IMR-90 (cell line): ENCODE results near the gene CPEB2. TPM values are rescaled to one million over a fixed set of nuclear protein-coding genes. Genes with fewer than 3 reads are reported as not detected.

Experiments
- ATAC-seq: fragments of 200-7000 bp; cut with Tn5 transposase; 2 replicates; pipeline ENCODE4 v1.9.1; 2020; ENCODE audit warnings: low read depth, mild to moderate bottlenecking, moderate library complexity
- BruUV-seq: library from RNA; stranded (reverse); fragments of 400-500 nt; replicated peaks from 2 replicates; lab custom pipeline; 2021; lab: Mats Ljungman, UMichigan
- CTCF ChIA-PET: fragments of 300-600 bp; formaldehyde crosslinking; extraction: SDS; loops from one replicate; lab custom pipeline; 2021; ENCODE audit warnings: antibody characterized with exemption; lab: Yijun Ruan, JAX
- POLR2A ChIA-PET: fragments of 300-600 bp; sonication (Branson Sonifier 250); formaldehyde crosslinking; loops from one replicate; lab custom pipeline; 2022; ENCODE audit warnings: antibody characterized with exemption; ENCODE audit not compliant: unreplicated experiment; lab: Charles Lee
- DNase-seq: peaks from one replicate; pipeline ENCODE4 v3.0.0; 2013
- H2AFZ ChIP-seq: replicated peaks from 2 replicates; pipeline ENCODE3; 2013; ENCODE audit warnings: low read length, mild to moderate bottlenecking; ENCODE audit not compliant: poor library complexity
- H2AK5ac ChIP-seq: 2 replicates; pipeline ENCODE4 v1.6.1; 2013; ENCODE audit warnings: low read depth, low read length, inconsistent platforms
- H2AK9ac ChIP-seq: replicated peaks from 2 replicates; pipeline ENCODE3; 2013; ENCODE audit warnings: mild to moderate bottlenecking, low read depth, low read length, moderate library complexity; ENCODE audit not compliant: poor library complexity
- H2BK120ac ChIP-seq: 2 replicates; pipeline ENCODE4 v1.6.1; 2013; ENCODE audit warnings: low read depth, low read length, inconsistent platforms
- H2BK15ac ChIP-seq: 3 replicates; pipeline ENCODE4 v1.6.1; 2013; ENCODE audit warnings: low read depth, low read length, inconsistent platforms
- H2BK20ac ChIP-seq: 2 replicates; pipeline ENCODE4 v1.6.1; 2013; ENCODE audit warnings: low read depth, mild to moderate bottlenecking, inconsistent platforms, low read length, moderate library complexity
- H2BK5ac ChIP-seq: 2 replicates; pipeline ENCODE4 v1.6.1; 2013; ENCODE audit warnings: mild to moderate bottlenecking, low read depth, low read length, inconsistent platforms; ENCODE audit not compliant: poor library complexity, severe bottlenecking
- H3K14ac ChIP-seq: replicated peaks from 2 replicates; pipeline ENCODE4 v1.6.1; 2013; ENCODE audit warnings: low read depth, low read length, inconsistent platforms
- H3K18ac ChIP-seq: 2 replicates; pipeline ENCODE4 v1.6.1; 2013; ENCODE audit warnings: low read depth, low read length, control low read depth
- H3K23ac ChIP-seq: 2 replicates; pipeline ENCODE4 v1.6.1; 2013; ENCODE audit warnings: low read depth, low read length, inconsistent platforms
- H3K27ac ChIP-seq: 2 replicates; pipeline ENCODE4 v1.5.1; 2013; ENCODE audit warnings: mild to moderate bottlenecking, control low read depth, low read length; ENCODE audit not compliant: insufficient read depth
- H3K27me3 ChIP-seq: 2 replicates; pipeline ENCODE4 v1.6.1; 2013; ENCODE audit warnings: low read length; ENCODE audit not compliant: control insufficient read depth, insufficient read depth
- H3K36me3 ChIP-seq: 2 replicates; pipeline ENCODE4 v1.6.1; 2013; ENCODE audit warnings: low read length, mixed read lengths; ENCODE audit not compliant: control insufficient read depth, insufficient read depth
- H3K4ac ChIP-seq: 2 replicates; pipeline ENCODE4 v1.6.1; 2013; ENCODE audit warnings: low read depth, low read length, inconsistent platforms
- H3K4me1 ChIP-seq: 2 replicates; pipeline ENCODE4 v1.6.1; 2013; ENCODE audit warnings: low read length, mixed read lengths; ENCODE audit not compliant: control insufficient read depth, insufficient read depth
- H3K4me2 ChIP-seq: 2 replicates; pipeline ENCODE4 v1.6.1; 2013; ENCODE audit warnings: low read depth, mild to moderate bottlenecking, control low read depth, low read length, moderate library complexity
- H3K4me3 ChIP-seq: 2 replicates; pipeline ENCODE4 v1.5.1; 2013; ENCODE audit warnings: low read depth, mild to moderate bottlenecking, control low read depth, low read length, moderate library complexity; ENCODE audit not compliant: insufficient read depth
- H3K56ac ChIP-seq: 2 replicates; pipeline ENCODE4 v1.6.1; 2013; ENCODE audit warnings: low read length, inconsistent platforms; ENCODE audit not compliant: insufficient read depth; ENCODE audit errors: extremely low read depth
- H3K79me1 ChIP-seq, 2 experiments: 2 replicates each; pipeline ENCODE4 v1.6.1; 2013; ENCODE audit warnings: low read length in 2 of 2, inconsistent platforms in 1 of 2, low read depth in 1 of 2
- H3K9ac ChIP-seq: 2 replicates; pipeline ENCODE4 v1.6.1; 2013; ENCODE audit warnings: low read depth, low read length, control low read depth
- H3K9me1 ChIP-seq: 2 replicates; pipeline ENCODE4 v1.6.1; 2013; ENCODE audit warnings: low read length, inconsistent platforms; ENCODE audit not compliant: insufficient read depth
- H3K9me3 ChIP-seq: 2 replicates; pipeline ENCODE4 v1.6.1; 2013; ENCODE audit warnings: low read length; ENCODE audit not compliant: control insufficient read depth, insufficient read depth
- H4K20me1 ChIP-seq: 2 replicates; pipeline ENCODE4 v1.6.1; 2013; ENCODE audit warnings: low read length, inconsistent platforms; ENCODE audit not compliant: insufficient read depth
- H4K5ac ChIP-seq: 2 replicates; pipeline ENCODE4 v1.6.1; 2013; ENCODE audit warnings: mild to moderate bottlenecking, low read depth, low read length, control low read depth
- H4K8ac ChIP-seq, 2 experiments: 2 replicates each; pipeline ENCODE4 v1.6.1; 2013; ENCODE audit warnings: low read depth in 2 of 2, low read length in 2 of 2, control low read depth in 1 of 2, inconsistent platforms in 1 of 2
- H4K91ac ChIP-seq: 2 replicates; pipeline ENCODE4 v1.6.1; 2013; ENCODE audit warnings: low read depth, low read length, inconsistent platforms; ENCODE audit not compliant: insufficient read depth
- BHLHE40 ChIP-seq: fragments of 150-350 bp; IDR thresholded peaks from 2 replicates; pipeline ENCODE4 v1.6.1; 2016; ENCODE audit warnings: mild to moderate bottlenecking, low read depth, low read length
- CEBPB ChIP-seq: IDR thresholded peaks from 2 replicates; pipeline ENCODE4 v1.6.1; 2012; ENCODE audit warnings: low read depth, low read length, improper control_type of control experiment
- CHD1 ChIP-seq: IDR thresholded peaks from 2 replicates; pipeline ENCODE4 v1.6.1; 2012; ENCODE audit warnings: low read depth, low read length, improper control_type of control experiment
- FOS ChIP-seq: fragments of 150-350 bp; IDR thresholded peaks from 2 replicates; pipeline ENCODE4 v1.6.1; 2016; ENCODE audit warnings: low read depth, low read length
- MAFK ChIP-seq: IDR thresholded peaks from 2 replicates; pipeline ENCODE4 v1.6.1; 2012; ENCODE audit warnings: low read depth, low read length, improper control_type of control experiment
- MAZ ChIP-seq: IDR thresholded peaks from 2 replicates; pipeline ENCODE4 v1.6.1; 2012; ENCODE audit warnings: low read depth, mild to moderate bottlenecking, low read length, improper control_type of control experiment, moderate library complexity, borderline replicate concordance
- MXI1 ChIP-seq: IDR thresholded peaks from 2 replicates; pipeline ENCODE4 v1.6.1; 2012; ENCODE audit warnings: low read depth, mild to moderate bottlenecking, low read length, moderate library complexity, borderline replicate concordance
- NFE2L2 ChIP-seq: fragments of 150-350 bp; IDR thresholded peaks from 2 replicates; pipeline ENCODE4 v1.6.1; 2016; ENCODE audit warnings: low read depth, mild to moderate bottlenecking, low read length
- POLR2A ChIP-seq: IDR thresholded peaks from 2 replicates; pipeline ENCODE4 v1.6.1; 2012; ENCODE audit warnings: mild to moderate bottlenecking, low read depth, low read length
- RAD21 ChIP-seq: IDR thresholded peaks from 2 replicates; pipeline ENCODE4 v1.6.1; 2012; ENCODE audit warnings: low read length, improper control_type of control experiment
- RCOR1 ChIP-seq: IDR thresholded peaks from 2 replicates; pipeline ENCODE4 v1.6.1; 2012; ENCODE audit warnings: mild to moderate bottlenecking, low read length, improper control_type of control experiment; ENCODE audit not compliant: insufficient replicate concordance
- RFX5 ChIP-seq: IDR thresholded peaks from 2 replicates; pipeline ENCODE4 v1.8.0; 2012; ENCODE audit warnings: low read depth, mild to moderate bottlenecking, low read length, moderate library complexity
- SMC3 ChIP-seq: fragments of 150-350 bp; IDR thresholded peaks from 2 replicates; pipeline ENCODE4 v1.6.1; 2016; ENCODE audit warnings: low read depth, mild to moderate bottlenecking, antibody characterized with exemption, low read length, moderate library complexity
- WGBS, 2 experiments: methylation state at CpG; one replicate each; pipeline versions ENCODE4 v1.1.5 to v1.1.7; 2013; ENCODE audit warnings: missing lambda C conversion rate in 2 of 2; ENCODE audit not compliant: insufficient read length in 1 of 2; ENCODE audit errors: extremely low coverage in 2 of 2; 5-methylcytosine and 5-hydroxymethylcytosine counted together
- dilution Hi-C: fragments of 300-500 bp; cut with HindIII; formaldehyde crosslinking; loops from one replicate; pipeline ENCODE4 v1.14.3; 2018; ENCODE audit warnings: low sequenced_read_pairs; ENCODE audit not compliant: unreplicated experiment
- in situ Hi-C: fragments of 300-500 bp; cut with MboI; formaldehyde crosslinking; loops from 3 replicates; pipeline ENCODE4 v1.14.3; 2019; ENCODE audit warnings: low sequenced_read_pairs, inconsistent platforms, mixed read lengths
- intact Hi-C: fragments of 100-400 bp; cut with micrococcal nuclease; formaldehyde crosslinking; loops from 2 replicates; pipeline ENCODE4 v1.10.0; 2022
- polyA plus RNA-seq, 3 experiments: library from polyadenylated mRNA; depleted of rRNA; stranded (reverse); fragments of >200 nt; gene quantifications; 2 replicates each; pipeline ENCODE4 v1.2.3, GENCODE V29; 2012; ENCODE audit warnings: low replicate concordance in 1 of 3
- total RNA-seq: library from RNA; depleted of rRNA; stranded (reverse); fragments of >200 nt; gene quantifications from 2 replicates; pipeline ENCODE4 v1.2.3, GENCODE V29; 2012
- TF ChIP-seq, protein P1 (sequence below): fragments of 150-350 bp; IDR thresholded peaks from 2 replicates; pipeline ENCODE4 v1.6.1; 2017; ENCODE audit warnings: mild to moderate bottlenecking, antibody characterized with exemption, low read length, low read depth
- TF ChIP-seq, protein P2 (sequence below): conservative IDR thresholded peaks from 2 replicates; pipeline ENCODE4 v1.5.1; 2012; ENCODE audit warnings: mild to moderate bottlenecking, low read depth, low read length, improper control_type of control experiment

Gene CPEB2
- total and polyA plus RNA-seq, 2 of the 4 experiments (the other 2 are of a cell fraction): 10.6 to 12.0 TPM

DNA sequence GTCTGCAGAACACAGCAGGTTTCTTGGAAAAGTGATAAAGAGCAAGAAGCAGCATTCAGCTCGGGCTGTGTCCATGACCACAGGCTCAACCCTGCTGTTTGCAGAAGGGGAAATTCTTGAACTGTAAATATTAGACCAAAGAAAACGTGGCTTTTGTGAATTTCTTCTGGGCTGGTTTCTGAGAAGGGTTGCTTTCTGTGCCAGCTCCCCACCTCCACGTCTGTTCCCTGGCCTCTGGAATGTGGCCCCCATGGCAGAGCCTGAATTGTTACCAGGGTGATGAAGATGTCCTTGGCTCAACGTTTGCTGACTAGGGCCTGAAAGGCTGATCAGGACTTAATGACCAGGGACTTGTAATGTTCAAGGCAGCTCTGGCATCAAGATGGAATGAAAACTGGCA lies 116.0 kb downstream of the CPEB2 start:
- no peaks in the 10 kb centered on the region for H3K79me1 ChIP-seq
- dilution Hi-C loops (no loop called here), intact Hi-C loops (no loop called here), in situ Hi-C loops (no loop called here)
- H2AK5ac ChIP-seq: no peak overlapping the region
- H2BK5ac ChIP-seq: no peak overlapping the region
- no peak overlapping the region for H4K8ac ChIP-seq
- ChIA-PET POLR2A (no interaction called here), CTCF (no interaction called here)
- no peak overlapping the region for H2AFZ ChIP-seq
- no peak overlapping the region for H2BK15ac ChIP-seq
- no peaks in the 10 kb centered on the region for H3K9me1 ChIP-seq
- H3K36me3 ChIP-seq: no peaks in the 10 kb centered on the region
- no peak overlapping the region for H3K14ac ChIP-seq
- BruUV-seq: no TSS peak
- no peak overlapping the region for H3K4ac ChIP-seq
- no peak overlapping the region for H3K27ac ChIP-seq
- no peaks in the 10 kb centered on the region for H4K20me1 ChIP-seq
- H3K4me3 ChIP-seq: no peak overlapping the region
- no peak for DNase-seq
- no peak overlapping the region for H2AK9ac ChIP-seq
- H4K5ac ChIP-seq: no peak overlapping the region
- H3K27me3 ChIP-seq: no peaks in the 10 kb centered on the region
- no peak overlapping the region for H3K18ac ChIP-seq
- no peak overlapping the region for H4K91ac ChIP-seq
- no peak overlapping the region for H3K9ac ChIP-seq
- no peak for TF ChIP-seq RCOR1
- TF ChIP-seq MAFK: no peak
- TF ChIP-seq FOS: no peak
- TF ChIP-seq, protein P1, sequence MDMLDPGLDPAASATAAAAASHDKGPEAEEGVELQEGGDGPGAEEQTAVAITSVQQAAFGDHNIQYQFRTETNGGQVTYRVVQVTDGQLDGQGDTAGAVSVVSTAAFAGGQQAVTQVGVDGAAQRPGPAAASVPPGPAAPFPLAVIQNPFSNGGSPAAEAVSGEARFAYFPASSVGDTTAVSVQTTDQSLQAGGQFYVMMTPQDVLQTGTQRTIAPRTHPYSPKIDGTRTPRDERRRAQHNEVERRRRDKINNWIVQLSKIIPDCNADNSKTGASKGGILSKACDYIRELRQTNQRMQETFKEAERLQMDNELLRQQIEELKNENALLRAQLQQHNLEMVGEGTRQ: no peak
- TF ChIP-seq RAD21: no peak
- no peak for TF ChIP-seq MXI1
- TF ChIP-seq BHLHE40: no peak
- no peak for TF ChIP-seq SMC3
- TF ChIP-seq POLR2A: no peak
- TF ChIP-seq CHD1: no peak
- TF ChIP-seq, protein P2, sequence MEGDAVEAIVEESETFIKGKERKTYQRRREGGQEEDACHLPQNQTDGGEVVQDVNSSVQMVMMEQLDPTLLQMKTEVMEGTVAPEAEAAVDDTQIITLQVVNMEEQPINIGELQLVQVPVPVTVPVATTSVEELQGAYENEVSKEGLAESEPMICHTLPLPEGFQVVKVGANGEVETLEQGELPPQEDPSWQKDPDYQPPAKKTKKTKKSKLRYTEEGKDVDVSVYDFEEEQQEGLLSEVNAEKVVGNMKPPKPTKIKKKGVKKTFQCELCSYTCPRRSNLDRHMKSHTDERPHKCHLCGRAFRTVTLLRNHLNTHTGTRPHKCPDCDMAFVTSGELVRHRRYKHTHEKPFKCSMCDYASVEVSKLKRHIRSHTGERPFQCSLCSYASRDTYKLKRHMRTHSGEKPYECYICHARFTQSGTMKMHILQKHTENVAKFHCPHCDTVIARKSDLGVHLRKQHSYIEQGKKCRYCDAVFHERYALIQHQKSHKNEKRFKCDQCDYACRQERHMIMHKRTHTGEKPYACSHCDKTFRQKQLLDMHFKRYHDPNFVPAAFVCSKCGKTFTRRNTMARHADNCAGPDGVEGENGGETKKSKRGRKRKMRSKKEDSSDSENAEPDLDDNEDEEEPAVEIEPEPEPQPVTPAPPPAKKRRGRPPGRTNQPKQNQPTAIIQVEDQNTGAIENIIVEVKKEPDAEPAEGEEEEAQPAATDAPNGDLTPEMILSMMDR: no peak
- TF ChIP-seq MAZ: no peak
- TF ChIP-seq CEBPB: no peak
- TF ChIP-seq RFX5: no peak
- TF ChIP-seq NFE2L2: no peak
- no peak for ATAC-seq
- no peaks in the 10 kb centered on the region for H3K9me3 ChIP-seq
- H3K4me2 ChIP-seq: no peak overlapping the region
- no peak overlapping the region for H3K23ac ChIP-seq
- H2BK120ac ChIP-seq: no peak overlapping the region
- H3K56ac ChIP-seq: no peak overlapping the region
- WGBS, 2 experiments: no CpG with 5 or more reads among the region's 4 CpGs
- H3K4me1 ChIP-seq: no peaks in the 10 kb centered on the region
- H2BK20ac ChIP-seq: no peak overlapping the region
